ENCODE measurements around the gene EDIL3.

The EDIL3 gene

DNA sequence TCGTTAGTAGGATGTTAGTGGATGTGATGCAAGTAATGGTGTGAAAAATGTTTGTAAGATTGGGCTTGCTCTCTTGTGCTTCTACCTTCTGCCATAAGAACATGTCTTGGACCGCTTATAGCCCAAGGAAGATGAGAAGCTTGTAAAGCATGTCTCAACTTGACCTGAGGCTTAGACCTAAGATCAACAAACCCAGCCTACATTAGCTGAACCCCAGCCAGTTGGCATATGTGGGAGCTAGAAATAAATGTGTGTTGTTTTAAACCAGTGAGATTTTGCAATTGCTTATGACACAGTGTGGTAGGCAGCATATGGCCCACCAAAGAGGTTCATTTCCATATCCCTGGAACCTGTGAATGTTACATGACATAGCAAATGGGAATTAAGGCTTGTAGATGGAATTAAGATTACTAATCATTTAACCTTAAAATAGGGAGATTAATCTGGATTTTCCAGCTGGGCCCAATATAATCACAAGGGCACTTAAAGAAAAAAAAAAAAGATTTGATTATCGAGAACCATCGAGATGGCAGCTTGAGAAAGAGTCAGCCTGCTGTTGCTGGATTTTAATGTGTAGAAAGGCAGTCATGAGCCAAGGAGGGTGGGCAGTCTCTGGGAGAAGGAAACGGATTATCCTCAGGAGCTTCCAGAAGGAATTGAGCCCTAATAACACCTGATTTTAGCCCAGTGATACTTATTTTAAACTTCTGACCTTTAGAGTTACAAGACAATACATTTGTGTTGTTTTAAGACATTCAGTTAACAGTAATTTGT lies 27.3 kb upstream of the EDIL3 start:
- H3K4me3 ChIP-seq (ENCODE audit: low read depth, low read length): no peak overlapping the region
- peak; percentile 11 for DNase-seq (ENCODE audit: low read depth)
- TF ChIP-seq, protein P1, sequence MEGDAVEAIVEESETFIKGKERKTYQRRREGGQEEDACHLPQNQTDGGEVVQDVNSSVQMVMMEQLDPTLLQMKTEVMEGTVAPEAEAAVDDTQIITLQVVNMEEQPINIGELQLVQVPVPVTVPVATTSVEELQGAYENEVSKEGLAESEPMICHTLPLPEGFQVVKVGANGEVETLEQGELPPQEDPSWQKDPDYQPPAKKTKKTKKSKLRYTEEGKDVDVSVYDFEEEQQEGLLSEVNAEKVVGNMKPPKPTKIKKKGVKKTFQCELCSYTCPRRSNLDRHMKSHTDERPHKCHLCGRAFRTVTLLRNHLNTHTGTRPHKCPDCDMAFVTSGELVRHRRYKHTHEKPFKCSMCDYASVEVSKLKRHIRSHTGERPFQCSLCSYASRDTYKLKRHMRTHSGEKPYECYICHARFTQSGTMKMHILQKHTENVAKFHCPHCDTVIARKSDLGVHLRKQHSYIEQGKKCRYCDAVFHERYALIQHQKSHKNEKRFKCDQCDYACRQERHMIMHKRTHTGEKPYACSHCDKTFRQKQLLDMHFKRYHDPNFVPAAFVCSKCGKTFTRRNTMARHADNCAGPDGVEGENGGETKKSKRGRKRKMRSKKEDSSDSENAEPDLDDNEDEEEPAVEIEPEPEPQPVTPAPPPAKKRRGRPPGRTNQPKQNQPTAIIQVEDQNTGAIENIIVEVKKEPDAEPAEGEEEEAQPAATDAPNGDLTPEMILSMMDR (conservative IDR thresholded peaks at IDR 0.05; ENCODE audit: low read depth, low read length): no peak

DNA sequence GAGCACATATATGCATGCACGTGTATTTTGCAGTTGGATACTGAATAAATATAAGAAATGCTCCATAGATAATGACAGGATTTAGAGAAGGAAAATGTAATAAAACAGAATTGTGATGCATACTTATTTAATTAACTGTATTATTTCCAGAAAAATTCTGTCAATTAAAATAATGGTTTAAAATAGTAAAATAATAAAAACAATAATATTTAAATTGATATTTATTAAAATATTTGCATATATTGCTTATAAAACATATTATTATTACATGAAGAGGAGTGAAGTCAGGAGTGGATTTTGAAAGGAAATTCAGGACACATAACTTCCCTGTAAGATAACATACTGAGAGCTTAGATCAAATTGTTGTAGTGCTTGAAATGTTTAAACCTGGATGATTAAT lies 21.4 kb upstream of the EDIL3 start:
- no peak for DNase-seq (ENCODE audit: low read depth)
- H3K4me3 ChIP-seq (ENCODE audit: low read depth, low read length): no peak overlapping the region
- TF ChIP-seq, protein P1 (conservative IDR thresholded peaks at IDR 0.05; ENCODE audit: low read depth, low read length): no peak

DNA sequence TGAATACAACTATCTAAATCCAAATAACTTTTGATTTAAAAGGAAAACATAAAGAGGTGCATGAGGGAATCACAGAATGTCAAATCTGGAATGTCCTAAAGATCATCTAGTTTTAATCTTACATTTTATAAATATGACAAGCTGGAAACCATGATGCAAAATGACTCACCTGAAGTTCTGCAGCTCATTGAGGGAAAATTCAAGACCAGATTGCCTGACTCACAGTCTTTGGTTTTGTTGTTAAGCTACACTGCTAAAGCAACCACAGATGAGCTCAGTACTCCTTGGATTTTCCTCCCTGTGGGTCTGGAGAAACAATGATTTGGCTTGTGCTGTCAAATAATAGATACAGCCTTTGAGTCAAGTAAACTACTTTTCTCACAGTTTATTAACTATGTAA lies 19.1 kb upstream of the EDIL3 start:
- TF ChIP-seq, protein P1 (conservative IDR thresholded peaks at IDR 0.05; ENCODE audit: low read depth, low read length): no peak
- H3K4me3 ChIP-seq (ENCODE audit: low read depth, low read length): no peak overlapping the region
- peak; percentile 89 for DNase-seq (ENCODE audit: low read depth)

DNA sequence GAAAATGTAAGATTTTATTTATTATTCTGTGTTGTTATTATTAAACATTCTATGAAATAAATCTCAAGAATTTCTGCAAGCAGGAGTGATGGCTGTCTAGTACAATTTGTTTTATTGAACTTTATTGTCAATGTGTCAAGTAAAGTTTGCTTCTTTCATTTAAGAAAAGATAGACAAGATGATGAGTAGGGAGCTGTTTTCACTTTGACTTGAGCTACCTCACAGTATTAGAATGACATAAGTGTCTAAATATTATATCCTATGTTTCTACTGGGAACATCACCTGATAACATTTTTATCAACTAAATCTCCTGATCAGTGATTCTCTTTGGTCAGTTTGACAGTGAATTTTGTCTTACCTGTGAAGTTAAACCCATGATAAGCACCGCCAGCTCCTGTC lies 12.7 kb upstream of the EDIL3 start:
- no peak for DNase-seq (ENCODE audit: low read depth)
- H3K4me3 ChIP-seq (ENCODE audit: low read depth, low read length): no peak overlapping the region
- TF ChIP-seq, protein P1 (conservative IDR thresholded peaks at IDR 0.05; ENCODE audit: low read depth, low read length): no peak

DNA sequence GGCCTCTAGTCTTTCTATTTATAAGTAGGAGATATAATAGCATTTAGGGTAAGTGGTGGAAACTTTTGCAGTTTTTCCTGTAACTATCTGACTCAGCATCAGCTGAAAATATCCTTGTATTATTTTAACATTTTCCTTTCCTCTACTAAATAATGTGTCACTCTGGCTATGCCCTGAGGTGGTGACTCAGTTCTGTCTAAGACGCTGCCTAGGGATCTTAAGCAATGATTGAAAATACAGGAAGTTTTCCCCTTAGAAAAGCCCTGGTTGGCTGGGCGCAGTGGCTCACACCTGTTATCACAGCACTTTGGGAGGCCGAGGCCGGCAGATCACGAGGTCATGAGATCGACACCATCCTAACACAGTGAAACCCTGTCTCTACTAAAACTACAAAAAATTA lies 9.3 kb upstream of the EDIL3 start:
- TF ChIP-seq, protein P1 (conservative IDR thresholded peaks at IDR 0.05; ENCODE audit: low read depth, low read length): peak; percentile 12
- no peak overlapping the region for H3K4me3 ChIP-seq (ENCODE audit: low read depth, low read length)
- peak; percentile 85 for DNase-seq (ENCODE audit: low read depth)

DNA sequence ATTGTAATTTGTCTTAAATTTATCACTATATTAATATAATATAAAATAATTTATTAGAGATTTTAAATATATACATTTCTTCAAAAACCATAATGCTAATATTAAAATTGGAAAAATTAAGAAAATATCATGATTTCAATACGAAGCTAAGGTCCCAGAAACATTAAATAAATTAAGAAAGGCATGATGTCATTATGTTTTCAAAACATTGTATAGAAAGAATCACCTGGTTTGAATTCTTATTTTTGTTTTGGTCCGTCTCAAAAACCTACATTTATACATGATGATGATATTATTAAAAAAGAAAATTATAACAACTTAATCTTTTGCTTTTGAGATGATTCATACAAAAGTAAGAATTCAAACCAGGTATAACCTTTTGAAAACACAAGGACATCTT lies 8.2 kb upstream of the EDIL3 start:
- no peak for DNase-seq (ENCODE audit: low read depth)
- TF ChIP-seq, protein P1 (conservative IDR thresholded peaks at IDR 0.05; ENCODE audit: low read depth, low read length): no peak
- H3K4me3 ChIP-seq (ENCODE audit: low read depth, low read length): no peak overlapping the region

DNA sequence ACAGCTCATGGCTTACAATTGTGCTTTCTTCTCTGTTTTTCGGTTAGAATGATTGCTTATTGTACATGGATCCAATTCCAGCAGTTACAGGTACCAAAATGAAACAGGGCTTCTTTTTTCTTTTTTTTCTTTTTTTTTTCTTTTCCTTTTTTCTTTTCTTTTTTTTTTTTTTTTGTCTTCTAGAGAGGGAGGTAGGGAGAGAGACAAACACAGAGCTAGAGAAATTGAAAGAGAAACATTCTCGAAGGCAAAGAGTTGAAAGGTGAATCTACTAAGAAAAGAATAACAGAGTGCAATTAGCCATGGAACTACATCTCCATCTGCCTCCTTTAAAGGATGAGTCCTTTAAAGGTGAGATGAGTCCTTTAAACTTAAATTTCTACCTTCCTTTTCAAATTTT lies 1.0 kb upstream of the EDIL3 start:
- TF ChIP-seq, protein P1 (conservative IDR thresholded peaks at IDR 0.05; ENCODE audit: low read depth, low read length): no peak
- DNase-seq (ENCODE audit: low read depth): peak; percentile 30
- H3K4me3 ChIP-seq (ENCODE audit: low read depth, low read length): peak overlapping the region; percentile 85
